ENCODE results near the gene SCAF1.

GRCh38 chr19:49609499-49610092 lies 32.4 kb upstream of the SCAF1 start:
- no peak for TF ChIP-seq CTCF (IDR thresholded peaks at IDR 0.05 in 8 of 11, conservative IDR thresholded peaks at IDR 0.05 in 3 of 11)
- TF ChIP-seq POLR2A (IDR thresholded peaks at IDR 0.05) = no peak
